H9 (cell line): Measurements from ENCODE around the gene KRT28. TPM values are rescaled to one million over a fixed set of nuclear protein-coding genes. Genes with fewer than 3 reads are reported as not detected.

Experiments used
- DNase-seq: peaks from one replicate; pipeline ENCODE4 v3.0.0-alpha.2; 2017
- H2AFZ ChIP-seq: one replicate; pipeline ENCODE4 v1.6.1; 2013; ENCODE audit warnings: mild to moderate bottlenecking, low read length, control low read depth, moderate library complexity
- H2AK5ac ChIP-seq: 2 replicates; pipeline ENCODE4 v1.6.1; 2013; ENCODE audit warnings: low read length, control low read depth, mixed read lengths; ENCODE audit not compliant: insufficient read length
- H2BK120ac ChIP-seq: one replicate; pipeline ENCODE4 v1.6.1; 2013; ENCODE audit warnings: low read depth, mild to moderate bottlenecking, low read length, control low read depth, inconsistent platforms; ENCODE audit not compliant: poor library complexity, severe bottlenecking
- H2BK12ac ChIP-seq: 2 replicates; pipeline ENCODE4 v1.6.1; 2013; ENCODE audit warnings: low read length, control low read depth, mixed read lengths, low read depth; ENCODE audit not compliant: insufficient read length
- H2BK15ac ChIP-seq: 2 replicates; pipeline ENCODE4 v1.6.1; 2013; ENCODE audit warnings: low read depth, low read length, control low read depth
- H2BK20ac ChIP-seq: one replicate; pipeline ENCODE4 v1.6.1; 2013; ENCODE audit warnings: low read depth, mild to moderate bottlenecking, low read length, control low read depth, inconsistent platforms; ENCODE audit not compliant: poor library complexity, severe bottlenecking
- H2BK5ac ChIP-seq: 2 replicates; pipeline ENCODE4 v1.6.1; 2013; ENCODE audit warnings: low read length, control low read depth, mixed read lengths; ENCODE audit not compliant: insufficient read length
- H3K14ac ChIP-seq: 2 replicates; pipeline ENCODE4 v1.6.1; 2013; ENCODE audit warnings: low read length, control low read depth; ENCODE audit not compliant: insufficient read depth
- H3K18ac ChIP-seq: 2 replicates; pipeline ENCODE4 v1.6.1; 2013; ENCODE audit warnings: low read depth, mild to moderate bottlenecking, mixed read lengths, low read length, control low read depth; ENCODE audit not compliant: insufficient read length
- H3K23ac ChIP-seq: 2 replicates; pipeline ENCODE4 v1.6.1; 2013; ENCODE audit warnings: low read length, control low read depth, mixed read lengths, low read depth; ENCODE audit not compliant: insufficient read length
- H3K23me2 ChIP-seq: 2 replicates; pipeline ENCODE4 v1.6.1; 2013; ENCODE audit warnings: low read depth, mild to moderate bottlenecking, mixed read lengths, low read length, control low read depth; ENCODE audit not compliant: insufficient read length, poor library complexity, severe bottlenecking
- H3K27ac ChIP-seq: 2 replicates; pipeline ENCODE4 v1.5.1; 2013; ENCODE audit warnings: low read length, control low read depth, mixed read lengths, low read depth; ENCODE audit not compliant: insufficient read length
- H3K27me3 ChIP-seq: 2 replicates; pipeline ENCODE4 v1.6.1; 2013; ENCODE audit warnings: low read length, control low read depth, inconsistent platforms; ENCODE audit not compliant: insufficient read depth
- H3K4ac ChIP-seq: 2 replicates; pipeline ENCODE4 v1.6.1; 2013; ENCODE audit warnings: low read depth, mild to moderate bottlenecking, control low read depth, inconsistent platforms, low read length, moderate library complexity
- H3K4me1 ChIP-seq: 2 replicates; pipeline ENCODE4 v1.6.1; 2013; ENCODE audit warnings: low read length, control low read depth, inconsistent platforms; ENCODE audit not compliant: insufficient read depth
- H3K4me2 ChIP-seq: 2 replicates; pipeline ENCODE4 v1.6.1; 2013; ENCODE audit warnings: low read length, control low read depth, mixed read lengths; ENCODE audit not compliant: insufficient read length, insufficient read depth
- H3K56ac ChIP-seq: 2 replicates; pipeline ENCODE4 v1.6.1; 2013; ENCODE audit warnings: low read depth, mild to moderate bottlenecking, mixed read lengths, low read length, control low read depth; ENCODE audit not compliant: insufficient read length
- H3K79me1 ChIP-seq: 2 replicates; pipeline ENCODE4 v1.6.1; 2013; ENCODE audit warnings: low read depth, mild to moderate bottlenecking, moderate library complexity, low read length, control low read depth, inconsistent platforms; ENCODE audit not compliant: insufficient read depth, poor library complexity, severe bottlenecking
- H3K79me2 ChIP-seq: 2 replicates; pipeline ENCODE4 v1.6.1; 2013; ENCODE audit warnings: low read length, control low read depth, inconsistent platforms; ENCODE audit not compliant: insufficient read depth
- H3K9ac ChIP-seq: 2 replicates; pipeline ENCODE4 v1.6.1; 2013; ENCODE audit warnings: low read length, control low read depth, mixed read lengths; ENCODE audit not compliant: insufficient read length; ENCODE audit errors: extremely low read depth
- H3K9me3 ChIP-seq: one replicate; pipeline ENCODE4 v1.6.1; 2013; ENCODE audit warnings: low read depth, low read length, inconsistent platforms; ENCODE audit not compliant: control insufficient read depth
- H3T11ph ChIP-seq: one replicate; pipeline ENCODE4 v1.6.1; 2013; ENCODE audit warnings: mild to moderate bottlenecking, low read length, control low read depth, inconsistent platforms
- H4K20me1 ChIP-seq: one replicate; pipeline ENCODE4 v1.6.1; 2013; ENCODE audit not compliant: control insufficient read depth, insufficient read length, insufficient read depth
- H4K5ac ChIP-seq: 2 replicates; pipeline ENCODE4 v1.6.1; 2013; ENCODE audit warnings: low read depth, mild to moderate bottlenecking, mixed read lengths, low read length, control low read depth; ENCODE audit not compliant: insufficient read length
- H4K8ac ChIP-seq: replicated peaks from 2 replicates; pipeline ENCODE4 v1.6.1; 2013; ENCODE audit warnings: low read length, control low read depth, mixed read lengths, low read depth; ENCODE audit not compliant: insufficient read length
- H4K91ac ChIP-seq: 2 replicates; pipeline ENCODE4 v1.6.1; 2013; ENCODE audit warnings: low read depth, mild to moderate bottlenecking, moderate library complexity, mixed read lengths, low read length, control low read depth; ENCODE audit not compliant: insufficient read length
- H3K27ac Mint-ChIP-seq, 3 experiments: 2 replicates in 2 of 3; 3 replicates in 1 of 3; pipeline ENCODE4 v1.8.0; 2020 to 2021; ENCODE audit warnings: mixed read lengths in 3 of 3, mild to moderate bottlenecking in 1 of 3, moderate library complexity in 1 of 3
- H3K27me3 Mint-ChIP-seq: 2 replicates; pipeline ENCODE4 v1.8.0; 2021; ENCODE audit warnings: low read depth, mild to moderate bottlenecking, moderate library complexity, mixed read lengths
- H3K36me3 Mint-ChIP-seq, 3 experiments: 2 replicates in 2 of 3; 3 replicates in 1 of 3; pipeline ENCODE4 v1.8.0; 2020 to 2021; ENCODE audit warnings: low read depth in 3 of 3, mixed read lengths in 3 of 3; ENCODE audit not compliant: insufficient read depth in 1 of 3
- H3K4me1 Mint-ChIP-seq, 2 experiments: 2 replicates each; pipeline ENCODE4 v1.8.0; 2020; ENCODE audit warnings: mixed read lengths in 2 of 2
- H3K4me3 Mint-ChIP-seq, 2 experiments: 2 replicates in 1 of 2; 3 replicates in 1 of 2; pipeline ENCODE4 v1.8.0; 2020 to 2021; ENCODE audit warnings: mild to moderate bottlenecking in 2 of 2, mixed read lengths in 2 of 2, moderate library complexity in 1 of 2
- H3K9me3 Mint-ChIP-seq, 2 experiments: 2 replicates in 1 of 2; 3 replicates in 1 of 2; pipeline ENCODE4 v1.8.0; 2020; ENCODE audit warnings: mild to moderate bottlenecking in 2 of 2, mixed read lengths in 2 of 2, moderate library complexity in 1 of 2
- CTCF ChIP-seq: fragments of 200-600 bp; sonication (generic); conservative IDR thresholded peaks from 3 replicates; pipeline ENCODE4 v1.8.0; 2021; ENCODE audit warnings: antibody characterized with exemption, mild to moderate bottlenecking
- WGBS: extraction: QIAGEN DNeasy Blood & Tissue Kit; methylation state at CpG from one replicate; pipeline ENCODE4 v1.1.7; 2013; ENCODE audit warnings: missing lambda C conversion rate, low lambda C conversion rate, mixed read lengths; ENCODE audit not compliant: insufficient read length; ENCODE audit errors: extremely low coverage; 5-methylcytosine and 5-hydroxymethylcytosine counted together
- total RNA-seq: library from RNA; stranded (reverse); gene quantifications from 2 replicates; pipeline ENCODE4 v1.2.1, GENCODE V29; 2021

KRT28 gene
- total RNA-seq, 1 experiment from 2014 or later = not detected

GRCh38 chr17:40828454-40829044 is 28.8 kb upstream of the KRT28 start:
- H3K23me2 ChIP-seq = no peaks in the 10 kb centered on the region
- no peaks in the 10 kb centered on the region for H3K9me3 ChIP-seq
- no peaks in the 10 kb centered on the region for H4K20me1 ChIP-seq
- no peak overlapping the region for H4K91ac ChIP-seq
- TF ChIP-seq CTCF = no peak
- H3K14ac ChIP-seq = no peak overlapping the region
- H3K27ac ChIP-seq = no peak overlapping the region
- H3K4me1 ChIP-seq = no peaks in the 10 kb centered on the region
- H3K27me3 Mint-ChIP-seq = peaks cover 94% of the 10 kb centered on the region
- no peak overlapping the region for H2BK5ac ChIP-seq
- no peaks in the 10 kb centered on the region for H3K9me3 Mint-ChIP-seq
- WGBS = no CpG with 5 or more reads among the region's 4 CpGs
- no peaks in the 10 kb centered on the region; the same call in 1 of the 2 replicates for H3K27me3 ChIP-seq
- H3K56ac ChIP-seq = no peak overlapping the region
- no peaks in the 10 kb centered on the region for H3K79me2 ChIP-seq
- no peak overlapping the region for H2AFZ ChIP-seq
- H3K36me3 Mint-ChIP-seq = no peaks in the 10 kb centered on the region
- no peak overlapping the region for H3K18ac ChIP-seq
- H3K23ac ChIP-seq = no peak overlapping the region
- H3K27ac Mint-ChIP-seq = no peak overlapping the region
- no peak overlapping the region for H2AK5ac ChIP-seq
- H2BK120ac ChIP-seq = no peak overlapping the region
- H2BK20ac ChIP-seq = no peak overlapping the region
- H3K4me2 ChIP-seq = no peak overlapping the region
- H3T11ph ChIP-seq = no peak overlapping the region
- peaks cover 6 to 9% of the 10 kb centered on the region in 2 experiments for H3K4me1 Mint-ChIP-seq
- H3K9ac ChIP-seq = no peak overlapping the region
- no peak overlapping the region for H4K8ac ChIP-seq
- no peak overlapping the region for H4K5ac ChIP-seq
- H2BK15ac ChIP-seq = no peak overlapping the region
- H2BK12ac ChIP-seq = no peak overlapping the region
- H3K4ac ChIP-seq = no peak overlapping the region
- no peak overlapping the region for H3K4me3 Mint-ChIP-seq
- no peaks in the 10 kb centered on the region for H3K79me1 ChIP-seq
- no peak for DNase-seq
